ENCODE measurements around the gene MARCHF5. TPM values are rescaled to one million over a fixed set of nuclear protein-coding genes. Genes with fewer than 3 reads are reported as not detected.
"Not testable (repeated sequence)": the region's sequence is repeated elsewhere in the genome, so short reads cannot be mapped to it uniquely, and the experiment has no call there.

MARCHF5 gene
- total RNA-seq, 4 donors from 2014 or later: 18.6 to 30.0 (median 26.5) TPM

GRCh38 chr10:92385831-92386230 is 94.9 kb downstream of the MARCHF5 start:
- TF ChIP-seq CTCF (IDR thresholded peaks at IDR 0.05): no peak
- ATAC-seq (ENCODE audit: low FRiP score) (no peak), DNase-seq (ENCODE audit: low spot score) (no peak)

- ATAC-seq (ENCODE audit: low FRiP score) (no peak), DNase-seq (ENCODE audit: low spot score) (no peak)
- no peak for TF ChIP-seq CTCF (IDR thresholded peaks at IDR 0.05)
These were observed 96.4 kb downstream of the MARCHF5 start for GRCh38 chr10:92387289-92387940.

- DNase-seq (ENCODE audit: low spot score): not testable (repeated sequence)
These were observed 102.2 kb downstream of the MARCHF5 start for GRCh38 chr10:92393173-92393572.

GRCh38 chr10:92395271-92395670 is 104.3 kb downstream of the MARCHF5 start:
- TF ChIP-seq CTCF (IDR thresholded peaks at IDR 0.05): no peak
- DNase-seq (ENCODE audit: low spot score) (no peak), ATAC-seq (ENCODE audit: low FRiP score) (no peak)

More at GRCh38 chr10:92393173-92393572, 102.2 kb downstream of the MARCHF5 start:
- ATAC-seq (ENCODE audit: low FRiP score): not testable (repeated sequence)

- not testable (repeated sequence) for ATAC-seq (ENCODE audit: low FRiP score); DNase-seq (ENCODE audit: low spot score)
These were observed 111.3 kb downstream of the MARCHF5 start for GRCh38 chr10:92402234-92402633.

Small RNA genes lying within 50 kb of the gene (small RNA-seq; reads per million reads assigned to genes)
- gene RF00019: not detected
- not detected for gene RNY3P12

Other genes with a start within 250 kb of the MARCHF5 start
- gene CPEB3, start 89 bp upstream of the MARCHF5 start, total RNA-seq: 1 to 10 TPM; 2.8 to 6.3 (median 6.2) TPM

Measured in omental fat pad (tissue), 4 donors.